ENCODE data around the gene SLC35F1.

DNA sequence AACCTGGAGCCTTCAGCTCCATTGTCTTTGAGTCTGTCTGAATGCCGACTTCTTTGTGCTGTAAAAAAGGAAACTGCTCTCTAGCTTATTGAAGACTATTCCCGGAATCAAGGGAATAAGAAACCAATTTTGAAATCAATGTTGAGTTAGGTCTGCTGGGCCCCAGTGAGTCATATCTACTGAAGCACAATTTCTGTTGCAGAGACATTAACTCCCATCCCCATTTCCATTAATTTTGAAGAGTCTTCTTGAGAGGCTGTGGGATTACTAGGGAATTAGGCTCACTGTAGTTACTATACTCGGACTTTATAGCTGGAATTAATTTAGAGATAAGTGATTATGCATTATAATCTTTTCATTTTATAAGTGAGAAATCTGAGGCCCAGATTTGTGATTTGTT lies 116.7 kb downstream of the SLC35F1 start:
- TF ChIP-seq, protein P1, sequence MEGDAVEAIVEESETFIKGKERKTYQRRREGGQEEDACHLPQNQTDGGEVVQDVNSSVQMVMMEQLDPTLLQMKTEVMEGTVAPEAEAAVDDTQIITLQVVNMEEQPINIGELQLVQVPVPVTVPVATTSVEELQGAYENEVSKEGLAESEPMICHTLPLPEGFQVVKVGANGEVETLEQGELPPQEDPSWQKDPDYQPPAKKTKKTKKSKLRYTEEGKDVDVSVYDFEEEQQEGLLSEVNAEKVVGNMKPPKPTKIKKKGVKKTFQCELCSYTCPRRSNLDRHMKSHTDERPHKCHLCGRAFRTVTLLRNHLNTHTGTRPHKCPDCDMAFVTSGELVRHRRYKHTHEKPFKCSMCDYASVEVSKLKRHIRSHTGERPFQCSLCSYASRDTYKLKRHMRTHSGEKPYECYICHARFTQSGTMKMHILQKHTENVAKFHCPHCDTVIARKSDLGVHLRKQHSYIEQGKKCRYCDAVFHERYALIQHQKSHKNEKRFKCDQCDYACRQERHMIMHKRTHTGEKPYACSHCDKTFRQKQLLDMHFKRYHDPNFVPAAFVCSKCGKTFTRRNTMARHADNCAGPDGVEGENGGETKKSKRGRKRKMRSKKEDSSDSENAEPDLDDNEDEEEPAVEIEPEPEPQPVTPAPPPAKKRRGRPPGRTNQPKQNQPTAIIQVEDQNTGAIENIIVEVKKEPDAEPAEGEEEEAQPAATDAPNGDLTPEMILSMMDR (conservative IDR thresholded peaks at IDR 0.05), result no peak
- no peak for TF ChIP-seq EZH2 (IDR thresholded peaks at IDR 0.05; ENCODE audit: low read depth)

All from PC-9 (cell line).